NCI-H226 (cell line): ENCODE results near the gene SPOCK2.
A peak's percentile ranks its signal among the peaks of the same experiment; 100 is the strongest.

Source experiments
- DNase-seq: peaks from one replicate; pipeline ENCODE4 v3.0.0-alpha.2; 2015

SPOCK2 gene

DNA sequence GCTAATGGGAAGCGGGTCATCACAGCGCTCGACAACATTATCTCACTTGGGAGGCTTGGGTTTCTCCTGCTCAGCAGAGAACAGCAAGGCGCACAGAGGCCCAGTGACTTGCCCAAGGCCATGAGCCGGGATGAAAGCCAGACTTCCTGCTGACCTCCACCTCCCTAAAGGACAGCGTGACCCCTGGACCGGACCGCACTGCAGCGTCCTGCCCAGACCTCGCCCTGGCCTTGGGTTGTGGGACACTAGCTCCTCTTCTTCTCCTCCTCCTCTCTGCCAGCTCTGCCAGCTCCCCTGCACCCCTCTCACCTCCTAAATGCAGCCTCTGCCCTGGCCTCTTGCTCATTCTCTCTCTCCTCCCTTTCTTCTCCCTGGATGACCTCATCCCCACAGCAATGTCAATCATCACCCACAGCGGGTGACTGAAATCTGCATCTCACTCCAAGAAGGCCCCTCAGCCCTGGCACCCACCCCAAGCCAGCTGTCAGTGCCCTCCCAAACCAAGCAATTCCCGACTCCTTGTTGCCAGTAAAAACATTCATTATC is 19.4 kb downstream of the SPOCK2 start:
- peak; percentile 57 for DNase-seq

DNA sequence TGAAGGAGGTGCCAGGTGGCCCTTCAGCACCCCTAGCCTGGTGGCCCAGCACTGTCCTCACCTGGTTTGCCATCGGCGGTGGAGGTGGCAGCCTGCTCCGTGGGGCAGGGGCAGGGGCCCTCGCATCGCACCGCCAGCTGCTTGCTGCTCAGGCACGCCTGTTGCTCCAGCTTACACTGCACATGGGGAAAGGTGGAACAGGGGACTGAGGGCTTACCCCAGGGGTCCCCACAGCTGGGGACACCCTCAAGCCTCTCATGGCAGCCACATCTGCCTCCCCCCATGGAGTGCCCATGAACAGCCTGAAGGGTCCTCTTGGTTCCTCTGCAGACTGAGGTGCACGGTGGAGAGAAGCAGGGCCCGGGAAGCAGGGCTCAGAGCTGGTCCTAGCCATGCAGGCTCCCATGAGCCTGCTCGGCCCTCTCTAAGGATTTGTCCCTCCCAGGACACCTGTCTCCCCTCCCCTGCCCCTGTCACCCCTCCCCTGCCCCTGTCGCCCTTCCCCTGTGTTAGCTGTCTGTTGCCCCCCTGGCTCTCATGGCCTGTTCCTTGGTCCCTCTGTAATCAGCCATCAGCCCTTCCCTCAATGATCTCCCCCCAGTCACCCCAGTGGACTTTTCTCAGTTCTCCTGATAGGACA is 20.1 kb downstream of the SPOCK2 start:
- DNase-seq, result no peak

- DNase-seq, result no peak
Measured at GRCh38 chr10:72067463-72068125, 20.8 kb downstream of the SPOCK2 start.

- no peak for DNase-seq
Measured at GRCh38 chr10:72066318-72067284, 21.8 kb downstream of the SPOCK2 start.

GRCh38 chr10:72065439-72066025 is 22.8 kb downstream of the SPOCK2 start:
- DNase-seq, result no peak

DNA sequence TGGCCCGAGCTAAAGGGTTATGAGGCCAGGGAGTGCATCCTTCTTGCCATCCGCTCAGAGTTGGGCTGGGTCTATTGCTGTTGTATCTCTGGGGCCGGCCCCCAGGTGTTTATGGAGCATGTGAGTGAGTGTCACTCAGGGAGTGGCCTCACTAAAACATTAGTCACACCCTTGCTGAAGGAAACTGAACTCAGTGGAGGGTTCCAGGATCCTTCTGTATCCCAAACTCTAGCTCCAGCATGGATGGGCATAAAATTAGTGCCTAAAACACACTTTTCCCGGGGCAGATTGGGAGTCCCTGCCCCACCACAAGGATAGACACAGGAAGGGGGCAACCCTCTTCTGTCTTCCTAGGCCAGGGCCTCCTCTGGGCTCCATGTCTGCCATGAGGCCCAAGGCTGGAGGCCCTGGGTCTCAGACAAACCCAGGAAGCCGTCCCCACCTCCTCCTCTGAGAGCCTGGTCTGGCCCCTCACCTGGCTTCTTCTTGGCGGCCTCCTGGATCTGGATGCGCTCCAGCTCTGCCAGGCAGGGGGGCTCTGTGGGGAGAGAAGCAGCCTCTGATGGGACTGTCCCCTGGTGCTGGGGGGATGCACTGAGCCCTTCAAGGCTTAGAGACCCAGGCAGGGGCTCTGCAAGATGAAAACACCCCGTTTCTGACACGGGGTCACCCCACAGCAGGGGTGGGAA is 24.5 kb downstream of the SPOCK2 start:
- no peak for DNase-seq

GRCh38 chr10:72062832-72063702 is 25.3 kb downstream of the SPOCK2 start:
- DNase-seq, result no peak

GRCh38 chr10:72062382-72062781 is 26.0 kb downstream of the SPOCK2 start:
- DNase-seq, result no peak

GRCh38 chr10:72061930-72062329 is 26.4 kb downstream of the SPOCK2 start:
- DNase-seq, result no peak

- DNase-seq, result no peak
Measured at GRCh38 chr10:72061491-72061890, 26.9 kb downstream of the SPOCK2 start.

DNA sequence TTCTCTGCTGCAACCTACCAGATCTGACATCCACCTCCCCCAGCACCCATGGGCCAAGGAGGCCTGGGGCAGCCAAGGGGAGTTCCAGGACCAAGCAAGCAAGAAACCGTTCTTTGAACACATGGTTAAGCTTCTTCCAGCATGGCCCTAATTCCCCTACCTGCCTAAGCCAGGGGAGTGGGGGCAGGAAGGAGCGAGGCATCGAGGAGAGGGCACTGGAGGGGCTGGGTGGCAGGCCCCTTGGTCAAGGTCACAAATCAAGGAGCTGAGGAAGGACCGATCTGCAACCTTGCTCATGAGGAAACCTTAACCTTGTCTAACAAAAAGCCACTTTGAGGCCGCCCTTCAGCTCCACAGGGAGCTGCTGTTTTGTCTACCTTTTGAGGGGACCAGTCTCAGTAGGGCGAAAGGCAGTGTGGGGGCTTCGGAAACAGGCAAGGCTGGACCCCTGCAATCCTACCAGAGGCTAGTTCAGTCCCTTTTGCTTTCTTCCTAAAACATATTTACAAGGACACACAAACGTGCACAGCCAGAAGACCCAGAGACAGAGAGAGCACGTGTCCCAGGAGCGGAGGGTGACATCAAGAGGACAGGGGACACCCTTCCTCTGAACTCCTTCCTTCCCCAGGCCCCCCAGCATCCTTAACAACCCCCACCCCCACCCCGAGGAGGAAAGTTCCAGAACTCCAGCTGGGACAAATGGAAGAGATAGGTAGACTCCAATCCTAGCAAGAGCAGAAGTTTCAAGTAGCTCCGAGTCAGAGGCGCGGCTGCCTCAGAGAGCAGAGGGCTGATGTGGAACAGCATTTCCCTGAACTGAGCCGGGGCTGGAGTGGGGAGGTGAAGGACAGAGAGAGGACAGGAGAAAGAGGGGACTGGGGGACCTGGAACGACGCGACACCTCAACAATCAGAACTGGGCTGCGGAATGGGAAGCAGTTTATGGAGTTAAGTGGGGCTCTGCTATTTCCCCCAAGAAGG is 28.2 kb downstream of the SPOCK2 start:
- DNase-seq, result no peak

DNA sequence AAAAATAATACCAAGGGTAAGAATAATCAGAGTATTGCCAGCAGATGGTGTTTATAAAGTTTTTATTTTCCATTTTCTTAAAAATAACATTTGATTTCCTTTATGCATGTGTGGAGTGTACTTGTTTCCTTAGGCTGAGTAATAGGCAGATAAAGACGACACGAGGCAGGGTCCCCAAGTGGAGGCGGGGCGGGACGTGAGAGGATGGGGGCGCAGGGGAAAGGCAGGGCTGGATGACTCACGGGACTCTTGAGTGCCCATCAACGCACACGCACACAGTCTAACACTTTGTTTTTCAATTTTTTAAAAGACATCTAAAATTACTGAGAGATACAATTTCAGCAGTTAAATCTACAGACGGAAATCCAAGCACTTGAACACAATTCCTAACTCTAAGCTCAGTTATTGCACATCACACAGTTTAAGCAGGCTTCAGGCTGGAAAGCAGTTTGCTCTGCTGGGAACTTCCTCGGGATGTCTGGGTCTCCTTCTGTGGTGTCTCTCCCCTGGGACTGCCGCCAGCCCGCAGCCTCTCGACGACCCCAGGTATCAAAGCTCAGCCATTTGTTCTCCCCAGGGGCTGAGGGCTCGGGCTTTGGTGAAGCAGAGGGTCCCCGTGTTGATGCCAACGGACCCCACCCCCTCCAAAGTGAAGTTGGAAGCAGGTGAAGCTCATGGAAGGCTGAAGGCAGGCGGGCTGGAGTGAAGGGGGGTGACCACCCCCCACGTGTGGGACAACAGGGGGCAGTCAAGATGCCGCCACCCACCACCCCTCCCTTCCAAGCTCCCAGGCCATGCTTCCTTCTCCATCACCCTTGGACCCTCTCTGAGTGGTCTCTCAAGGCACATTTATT is 29.1 kb downstream of the SPOCK2 start:
- DNase-seq, result no peak

GRCh38 chr10:72058347-72058898 is 29.9 kb downstream of the SPOCK2 start:
- no peak for DNase-seq

GRCh38 chr10:72056932-72057751 is 31.2 kb downstream of the SPOCK2 start:
- no peak for DNase-seq

GRCh38 chr10:72056113-72056512 is 32.2 kb downstream of the SPOCK2 start:
- peak; percentile 43 for DNase-seq

DNA sequence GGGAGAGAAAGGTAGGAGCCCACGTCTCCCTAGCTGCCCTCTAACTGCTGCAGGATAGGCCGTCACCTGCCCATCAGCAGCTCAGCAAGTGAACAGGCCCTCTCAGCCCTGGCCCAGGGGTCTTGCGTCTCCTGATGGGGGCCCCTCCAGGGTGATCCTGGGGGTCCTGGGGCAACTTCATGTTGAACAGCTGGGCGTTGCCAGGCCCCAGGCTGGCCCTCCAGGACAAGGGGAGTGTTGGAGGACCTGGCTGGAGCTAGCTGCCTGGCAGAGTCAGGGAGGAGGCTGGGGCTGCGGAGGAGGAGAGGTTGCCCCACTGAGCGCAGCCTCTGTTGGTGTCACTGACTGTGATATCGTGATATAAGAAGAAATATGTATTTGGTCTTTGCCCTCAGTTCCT is 34.7 kb downstream of the SPOCK2 start:
- DNase-seq, result no peak

DNA sequence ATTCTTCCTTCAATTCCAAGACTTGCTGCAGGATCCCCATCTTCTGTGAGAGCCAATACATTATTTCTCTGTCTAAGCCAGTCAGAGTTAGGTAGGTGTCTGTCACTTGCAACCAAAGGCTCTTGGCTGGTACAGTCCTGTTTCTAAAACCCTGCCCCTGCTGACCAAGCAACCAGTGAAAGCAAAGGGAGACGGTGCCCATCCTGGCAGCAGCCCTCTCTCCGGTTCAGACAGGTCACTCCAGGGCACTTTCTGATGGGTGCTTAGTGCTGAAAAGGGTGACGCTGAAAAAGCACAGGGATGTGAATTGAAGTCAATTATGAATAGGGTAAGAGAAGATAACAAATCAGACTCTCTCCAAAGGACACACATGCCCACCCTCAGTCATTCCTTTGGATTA is 37.5 kb downstream of the SPOCK2 start:
- no peak for DNase-seq
